Suprapubic skin (tissue), 4 donors: ENCODE data around the gene ABCC3. TPM values are rescaled to one million over a fixed set of nuclear protein-coding genes. Genes with fewer than 3 reads are reported as not detected.
"Not testable (repeated sequence)": the region's sequence is repeated elsewhere in the genome, so short reads cannot be mapped to it uniquely, and the experiment has no call there.

Source experiments
- DNase-seq, 2 donors: peaks; one replicate each; pipeline ENCODE4 v3.0.0-alpha.2; 2019; ENCODE audit warnings: low spot score in 2 of 2
- H3K27ac ChIP-seq: fragments of 200-600 bp; sonication (generic); one replicate; pipeline ENCODE4 v1.5.1; 2019
- H3K27me3 ChIP-seq: fragments of 200-600 bp; sonication (generic); one replicate; pipeline ENCODE4 v1.5.1; 2019
- H3K36me3 ChIP-seq: fragments of 200-600 bp; sonication (generic); one replicate; pipeline ENCODE4 v1.5.1; 2019
- H3K4me1 ChIP-seq: fragments of 200-600 bp; sonication (generic); one replicate; pipeline ENCODE4 v1.5.1; 2019
- H3K4me3 ChIP-seq: fragments of 200-600 bp; sonication (generic); one replicate; pipeline ENCODE4 v1.5.1; 2019; ENCODE audit warnings: mild to moderate bottlenecking
- H3K9me3 ChIP-seq: fragments of 200-600 bp; sonication (generic); one replicate; pipeline ENCODE4 v1.5.1; 2019
- EP300 ChIP-seq: sonication (generic); formaldehyde crosslinking; IDR thresholded peaks from one replicate; pipeline ENCODE4 v1.6.1; 2017; ENCODE audit warnings: antibody characterized with exemption
- POLR2A ChIP-seq, 2 donors: fragments of 450-650 bp; IDR thresholded peaks; one replicate each; pipeline ENCODE4 v1.6.1; 2017; ENCODE audit warnings: antibody characterized with exemption in 2 of 2, mild to moderate bottlenecking in 2 of 2, moderate library complexity in 2 of 2
- POLR2AphosphoS5 ChIP-seq, 3 donors: sonication (generic); formaldehyde crosslinking; IDR thresholded peaks; one replicate each; pipeline ENCODE4 v1.6.1; 2017; ENCODE audit warnings: antibody characterized with exemption in 3 of 3
- WGBS: methylation state at CpG from one replicate; pipeline ENCODE4 v1.1.5; 2018; 5-methylcytosine and 5-hydroxymethylcytosine counted together
- total RNA-seq, 4 donors: library from RNA; depleted of rRNA; stranded (reverse); fragments of >200 nt; gene quantifications; one replicate each; pipeline ENCODE4 v1.1.0, GENCODE V29; 2016
- TF ChIP-seq, protein P1 (sequence below), 2 donors: fragments of 200-600 bp in 1 of 2; fragments of 450-650 bp in 1 of 2; sonication (generic) in 1 of 2; IDR thresholded peaks; one replicate each; pipeline ENCODE4 v1.5.1; 2016 to 2019; ENCODE audit warnings: antibody characterized with exemption in 2 of 2, mild to moderate bottlenecking in 1 of 2, moderate library complexity in 1 of 2

Gene ABCC3
- total RNA-seq, 4 donors from 2014 or later: 31.7 to 113 (median 36.2) TPM

DNA sequence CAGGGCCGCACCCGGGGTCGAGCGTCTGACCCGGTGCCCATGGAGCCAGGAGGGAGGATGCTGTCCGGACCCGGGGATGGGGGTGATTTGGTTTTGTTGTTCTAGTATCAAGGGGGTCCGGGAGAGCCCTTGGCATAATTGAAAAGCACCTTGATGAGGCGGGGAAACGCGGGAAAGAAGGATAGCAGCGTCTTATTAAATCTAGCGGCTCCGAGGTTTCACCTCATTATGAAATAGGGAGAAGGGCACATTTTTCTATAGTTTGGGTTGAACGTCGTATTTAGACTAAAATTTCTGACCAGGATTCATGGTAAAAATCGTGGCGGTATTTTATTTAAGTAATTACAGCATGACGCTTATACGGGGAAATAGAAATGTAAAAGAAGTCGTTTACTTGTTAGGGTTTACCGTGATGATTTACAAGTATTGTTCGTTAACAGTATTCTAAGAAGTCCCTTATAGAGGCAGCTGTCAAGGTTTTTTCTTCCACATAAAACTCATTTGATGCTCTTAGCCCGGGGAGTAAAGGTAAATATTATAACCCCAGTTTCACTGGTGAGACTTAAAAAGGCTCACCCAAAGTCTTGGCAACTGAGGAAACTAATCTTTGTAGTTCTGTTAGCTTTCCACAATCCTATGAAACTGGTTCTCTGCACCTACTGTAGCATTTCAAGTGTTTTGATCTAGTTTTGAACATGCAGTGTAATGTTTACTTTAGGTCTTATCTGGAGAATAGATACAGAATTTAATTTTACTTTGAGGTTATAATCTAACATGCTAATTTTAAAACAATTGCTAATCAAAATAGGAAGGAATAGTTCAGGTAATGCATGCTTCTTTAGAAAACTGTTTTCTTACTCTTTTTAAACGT, 85.5 kb downstream of the ABCC3 start:
- TF ChIP-seq POLR2A (IDR thresholded peaks at IDR 0.05) (no peak), POLR2AphosphoS5 (IDR thresholded peaks at IDR 0.05) (no peak), EP300 (no peak)
- TF ChIP-seq, protein P1, sequence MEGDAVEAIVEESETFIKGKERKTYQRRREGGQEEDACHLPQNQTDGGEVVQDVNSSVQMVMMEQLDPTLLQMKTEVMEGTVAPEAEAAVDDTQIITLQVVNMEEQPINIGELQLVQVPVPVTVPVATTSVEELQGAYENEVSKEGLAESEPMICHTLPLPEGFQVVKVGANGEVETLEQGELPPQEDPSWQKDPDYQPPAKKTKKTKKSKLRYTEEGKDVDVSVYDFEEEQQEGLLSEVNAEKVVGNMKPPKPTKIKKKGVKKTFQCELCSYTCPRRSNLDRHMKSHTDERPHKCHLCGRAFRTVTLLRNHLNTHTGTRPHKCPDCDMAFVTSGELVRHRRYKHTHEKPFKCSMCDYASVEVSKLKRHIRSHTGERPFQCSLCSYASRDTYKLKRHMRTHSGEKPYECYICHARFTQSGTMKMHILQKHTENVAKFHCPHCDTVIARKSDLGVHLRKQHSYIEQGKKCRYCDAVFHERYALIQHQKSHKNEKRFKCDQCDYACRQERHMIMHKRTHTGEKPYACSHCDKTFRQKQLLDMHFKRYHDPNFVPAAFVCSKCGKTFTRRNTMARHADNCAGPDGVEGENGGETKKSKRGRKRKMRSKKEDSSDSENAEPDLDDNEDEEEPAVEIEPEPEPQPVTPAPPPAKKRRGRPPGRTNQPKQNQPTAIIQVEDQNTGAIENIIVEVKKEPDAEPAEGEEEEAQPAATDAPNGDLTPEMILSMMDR (IDR thresholded peaks at IDR 0.05): no peak
- Histone ChIP-seq H3K27ac (peak overlapping the region; percentile 96), H3K4me1 (peaks cover 58% of the 10 kb centered on the region), H3K4me3 (peak overlapping the region; percentile 91), H3K36me3 (no peaks in the 10 kb centered on the region), H3K27me3 (no peaks in the 10 kb centered on the region), H3K9me3 (no peaks in the 10 kb centered on the region)
- peak in 1 of 2 donors; percentile 81 for DNase-seq
- WGBS: under 1% methylated on average over 25 of the region's 25 CpGs

DNA sequence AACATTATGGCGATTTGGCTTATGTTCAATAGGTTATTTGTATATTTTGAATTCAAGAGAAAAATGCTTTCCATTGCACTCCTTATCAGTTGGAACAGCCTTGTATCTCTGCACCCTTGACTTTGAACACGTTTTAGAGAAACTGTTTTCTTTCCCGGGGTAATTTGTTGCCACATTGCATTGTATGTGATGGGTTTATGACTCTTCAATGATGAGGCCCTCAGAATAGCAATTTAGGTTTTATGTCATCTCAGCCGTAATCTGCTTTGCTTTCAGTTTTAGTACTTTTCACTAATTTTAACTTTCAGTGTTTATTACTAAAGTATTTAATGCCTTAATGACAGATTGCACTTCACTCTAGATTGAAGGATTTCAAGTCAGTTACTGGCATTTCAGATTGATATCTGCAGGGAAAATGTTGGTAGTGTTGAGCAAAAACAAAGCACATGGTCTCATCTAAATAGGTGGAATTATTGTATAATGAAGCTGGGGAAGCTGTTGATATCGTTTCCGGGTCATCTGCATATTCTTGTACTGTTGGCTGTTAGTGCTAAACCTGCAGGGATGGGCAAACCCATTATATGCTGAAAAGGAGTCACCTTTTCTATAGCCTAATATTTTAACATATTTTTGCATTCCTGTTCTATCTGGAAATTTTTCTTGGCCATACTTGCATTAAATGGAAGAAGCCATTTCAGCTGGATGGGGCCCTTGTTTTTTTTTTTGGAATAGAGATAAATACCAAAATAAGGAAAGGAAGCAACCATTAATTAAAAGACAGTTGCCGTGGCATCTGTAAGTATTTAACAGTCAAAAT, 86.7 kb downstream of the ABCC3 start:
- no peak for DNase-seq
- TF ChIP-seq POLR2A (IDR thresholded peaks at IDR 0.05) (no peak), POLR2AphosphoS5 (IDR thresholded peaks at IDR 0.05) (no peak), EP300 (no peak)
- TF ChIP-seq, protein P1 (IDR thresholded peaks at IDR 0.05): no peak
- no peaks in the 10 kb centered on the region for H3K36me3 ChIP-seq
- H3K9me3 ChIP-seq: no peaks in the 10 kb centered on the region
- peak overlapping the region; percentile 91 for H3K4me3 ChIP-seq
- no peaks in the 10 kb centered on the region for H3K27me3 ChIP-seq
- 5% methylated on average over 7 of the region's 7 CpGs for WGBS
- H3K27ac ChIP-seq: peak overlapping the region; percentile 96
- H3K4me1 ChIP-seq: peaks cover 60% of the 10 kb centered on the region

- 37% methylated on average over 3 of the region's 3 CpGs for WGBS
Observed at GRCh38 chr17:50722746-50723145, 88.1 kb downstream of the ABCC3 start.

DNA sequence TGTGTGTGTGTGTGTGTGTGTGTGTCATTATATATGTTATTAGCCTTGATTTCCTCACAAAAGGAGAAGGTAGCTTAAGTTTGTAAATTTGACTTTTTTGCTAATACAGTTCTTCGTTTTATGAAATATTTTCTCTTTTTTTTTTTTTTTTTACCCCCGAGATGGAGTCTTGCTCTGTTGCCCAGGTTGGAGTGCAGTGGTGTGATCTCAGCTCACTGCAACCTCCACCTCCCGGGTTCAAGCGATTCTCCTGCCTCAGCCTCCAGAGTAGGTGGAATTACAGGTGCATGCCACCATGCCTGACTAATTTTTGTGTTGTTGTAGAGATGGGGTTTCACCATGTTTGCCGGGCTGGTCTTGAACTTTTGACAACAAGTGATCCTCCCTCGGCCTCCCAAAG, 89.9 kb downstream of the ABCC3 start:
- not testable (repeated sequence) for H3K27ac ChIP-seq, H3K9me3 ChIP-seq, H3K4me3 ChIP-seq, H3K36me3 ChIP-seq, DNase-seq, H3K27me3 ChIP-seq
- 91% methylated on average over 6 of the region's 6 CpGs for WGBS
- H3K4me1 ChIP-seq: peaks cover 83% of the 10 kb centered on the region

More at GRCh38 chr17:50722746-50723145, 88.1 kb downstream of the ABCC3 start:
- Histone ChIP-seq H3K9me3 (no peaks in the 10 kb centered on the region), H3K27me3 (no peaks in the 10 kb centered on the region), H3K4me3 (no peak overlapping the region), H3K4me1 (peaks cover 71% of the 10 kb centered on the region), H3K36me3 (no peaks in the 10 kb centered on the region), H3K27ac (no peak overlapping the region)
- TF ChIP-seq POLR2AphosphoS5 (IDR thresholded peaks at IDR 0.05): no peak
- TF ChIP-seq, protein P1 (IDR thresholded peaks at IDR 0.05): no peak
- no peak for DNase-seq

GRCh38 chr17:50725769-50726655, 91.3 kb downstream of the ABCC3 start:
- H3K4me3 ChIP-seq: no peak overlapping the region
- H3K36me3 ChIP-seq: no peaks in the 10 kb centered on the region
- no peaks in the 10 kb centered on the region for H3K9me3 ChIP-seq
- no peak for DNase-seq
- no peaks in the 10 kb centered on the region for H3K27me3 ChIP-seq
- peaks cover 86% of the 10 kb centered on the region for H3K4me1 ChIP-seq
- 76% methylated on average over 12 of the region's 12 CpGs for WGBS
- TF ChIP-seq EP300 (no peak), POLR2A (IDR thresholded peaks at IDR 0.05) (no peak), POLR2AphosphoS5 (IDR thresholded peaks at IDR 0.05) (no peak)
- TF ChIP-seq, protein P1 (IDR thresholded peaks at IDR 0.05): no peak
- no peak overlapping the region for H3K27ac ChIP-seq
